Neural progenitor cell (in vitro differentiated cells): ENCODE data around the gene ST3GAL6. TPM values are rescaled to one million over a fixed set of nuclear protein-coding genes. Genes with fewer than 3 reads are reported as not detected.

Experiments
- DNase-seq: peaks from one replicate; pipeline ENCODE4 v3.0.0-alpha.2; 2016; ENCODE audit warnings: low spot score
- H2AFZ ChIP-seq: fragments of 200-600 bp; sonication (generic); replicated peaks from 2 replicates; pipeline ENCODE4 v1.6.1; 2016; ENCODE audit warnings: antibody characterized with exemption
- H3F3A ChIP-seq: fragments of 200-600 bp; sonication (generic); 2 replicates; pipeline ENCODE4 v1.6.1; 2016; ENCODE audit warnings: antibody characterized with exemption, low read depth
- H3K27ac ChIP-seq: fragments of 200-600 bp; sonication (generic); 2 replicates; pipeline ENCODE4 v1.5.1; 2016; ENCODE audit warnings: mild to moderate bottlenecking
- H3K27me3 ChIP-seq: fragments of 200-600 bp; sonication (generic); 2 replicates; pipeline ENCODE4 v1.6.1; 2016; ENCODE audit warnings: mild to moderate bottlenecking, moderate library complexity
- H3K36me3 ChIP-seq: fragments of 200-600 bp; sonication (generic); 2 replicates; pipeline ENCODE4 v1.5.1; 2016
- H3K4me1 ChIP-seq: fragments of 200-600 bp; sonication (generic); 2 replicates; pipeline ENCODE4 v1.6.1; 2016; ENCODE audit warnings: mixed run types
- H3K4me2 ChIP-seq: fragments of 200-600 bp; sonication (generic); 2 replicates; pipeline ENCODE4 v1.6.1; 2016
- H3K4me3 ChIP-seq: fragments of 200-600 bp; sonication (generic); 2 replicates; pipeline ENCODE4 v1.5.1; 2016
- H3K79me2 ChIP-seq: fragments of 200-600 bp; sonication (generic); 2 replicates; pipeline ENCODE4 v1.6.1; 2016; ENCODE audit warnings: low read depth
- H3K9ac ChIP-seq: fragments of 200-600 bp; sonication (generic); 2 replicates; pipeline ENCODE4 v1.6.1; 2016
- H3K9me3 ChIP-seq: fragments of 200-600 bp; sonication (generic); 2 replicates; pipeline ENCODE4 v1.5.1; 2016; ENCODE audit warnings: low read depth
- H4K20me1 ChIP-seq: fragments of 200-600 bp; sonication (generic); 2 replicates; pipeline ENCODE4 v1.6.1; 2016; ENCODE audit warnings: low read depth
- H3K27ac Mint-ChIP-seq: 3 replicates; pipeline ENCODE4 v1.8.0; 2021; ENCODE audit warnings: mixed read lengths
- H3K27me3 Mint-ChIP-seq: 2 replicates; pipeline ENCODE4 v1.8.0; 2022; ENCODE audit warnings: low read depth, mild to moderate bottlenecking, inconsistent platforms, moderate library complexity, mixed read lengths; ENCODE audit not compliant: insufficient read depth
- H3K36me3 Mint-ChIP-seq: 3 replicates; pipeline ENCODE4 v1.8.0; 2021; ENCODE audit warnings: mixed read lengths
- H3K4me1 Mint-ChIP-seq: 3 replicates; pipeline ENCODE4 v1.8.0; 2021; ENCODE audit warnings: mixed read lengths
- H3K4me3 Mint-ChIP-seq: 3 replicates; pipeline ENCODE4 v1.8.0; 2021; ENCODE audit warnings: mild to moderate bottlenecking, moderate library complexity, mixed read lengths
- H3K9me3 Mint-ChIP-seq: 3 replicates; pipeline ENCODE4 v1.8.0; 2020; ENCODE audit warnings: mixed read lengths
- EZH2 ChIP-seq: fragments of 200-600 bp; sonication (generic); IDR thresholded peaks from 2 replicates; pipeline ENCODE4 v1.6.1; 2017; ENCODE audit warnings: antibody characterized with exemption, mild to moderate bottlenecking, moderate library complexity
- EZH2phosphoT487 ChIP-seq: fragments of 200-600 bp; sonication (generic); IDR thresholded peaks from 2 replicates; pipeline ENCODE4 v1.6.1; 2017; ENCODE audit warnings: antibody characterized with exemption
- total RNA-seq: library from RNA; depleted of rRNA; stranded (reverse); fragments of >200 nt; gene quantifications from 2 replicates; pipeline ENCODE4 v1.2.3, GENCODE V29; 2015; ENCODE audit warnings: low replicate concordance
- TF ChIP-seq, protein P1 (sequence below): fragments of 200-600 bp; sonication (generic); IDR thresholded peaks from 2 replicates; pipeline ENCODE4 v1.5.1; 2017; ENCODE audit warnings: antibody characterized with exemption, mild to moderate bottlenecking

Gene ST3GAL6
- total RNA-seq, 1 donor from 2014 or later: 18.6 TPM

DNA sequence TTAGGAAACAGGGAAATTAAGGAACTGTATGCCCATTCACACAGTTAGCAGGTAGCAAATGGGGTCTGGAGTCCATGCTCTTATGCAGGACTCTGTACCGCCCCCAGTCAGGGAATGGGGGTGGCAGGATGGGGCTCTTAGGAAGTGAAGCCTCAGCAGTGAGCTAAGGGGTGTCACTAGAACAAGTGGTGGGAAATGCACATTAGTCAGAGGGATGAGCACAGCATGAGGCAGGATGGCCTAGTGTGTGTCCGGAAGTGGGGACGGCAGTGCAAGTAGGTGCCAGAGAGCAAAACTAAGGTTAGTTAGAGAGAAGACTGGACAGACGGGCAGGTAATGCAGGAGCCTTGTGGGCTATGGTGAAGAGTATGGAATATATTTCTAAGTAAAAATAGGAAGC, 60.7 kb downstream of the ST3GAL6 start:
- Histone ChIP-seq H3F3A (peaks cover 7% of the 10 kb centered on the region), H3K4me3 (no peak overlapping the region), H3K4me2 (no peak overlapping the region), H3K27me3 (no peaks in the 10 kb centered on the region), H3K79me2 (no peaks in the 10 kb centered on the region), H4K20me1 (no peaks in the 10 kb centered on the region), H3K9ac (no peak overlapping the region), H3K27ac (no peak overlapping the region), H3K9me3 (no peaks in the 10 kb centered on the region), H3K4me1 (no peaks in the 10 kb centered on the region), H3K36me3 (no peaks in the 10 kb centered on the region), H2AFZ (no peak overlapping the region)
- Mint-ChIP-seq H3K4me3 (no peak overlapping the region), H3K4me1 (no peaks in the 10 kb centered on the region), H3K9me3 (no peaks in the 10 kb centered on the region), H3K27me3 (no peaks in the 10 kb centered on the region), H3K27ac (no peak overlapping the region), H3K36me3 (peaks cover 9% of the 10 kb centered on the region)
- no peak for DNase-seq
- TF ChIP-seq, protein P1, sequence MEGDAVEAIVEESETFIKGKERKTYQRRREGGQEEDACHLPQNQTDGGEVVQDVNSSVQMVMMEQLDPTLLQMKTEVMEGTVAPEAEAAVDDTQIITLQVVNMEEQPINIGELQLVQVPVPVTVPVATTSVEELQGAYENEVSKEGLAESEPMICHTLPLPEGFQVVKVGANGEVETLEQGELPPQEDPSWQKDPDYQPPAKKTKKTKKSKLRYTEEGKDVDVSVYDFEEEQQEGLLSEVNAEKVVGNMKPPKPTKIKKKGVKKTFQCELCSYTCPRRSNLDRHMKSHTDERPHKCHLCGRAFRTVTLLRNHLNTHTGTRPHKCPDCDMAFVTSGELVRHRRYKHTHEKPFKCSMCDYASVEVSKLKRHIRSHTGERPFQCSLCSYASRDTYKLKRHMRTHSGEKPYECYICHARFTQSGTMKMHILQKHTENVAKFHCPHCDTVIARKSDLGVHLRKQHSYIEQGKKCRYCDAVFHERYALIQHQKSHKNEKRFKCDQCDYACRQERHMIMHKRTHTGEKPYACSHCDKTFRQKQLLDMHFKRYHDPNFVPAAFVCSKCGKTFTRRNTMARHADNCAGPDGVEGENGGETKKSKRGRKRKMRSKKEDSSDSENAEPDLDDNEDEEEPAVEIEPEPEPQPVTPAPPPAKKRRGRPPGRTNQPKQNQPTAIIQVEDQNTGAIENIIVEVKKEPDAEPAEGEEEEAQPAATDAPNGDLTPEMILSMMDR: no peak
- TF ChIP-seq EZH2 (no peak), EZH2phosphoT487 (no peak)

DNA sequence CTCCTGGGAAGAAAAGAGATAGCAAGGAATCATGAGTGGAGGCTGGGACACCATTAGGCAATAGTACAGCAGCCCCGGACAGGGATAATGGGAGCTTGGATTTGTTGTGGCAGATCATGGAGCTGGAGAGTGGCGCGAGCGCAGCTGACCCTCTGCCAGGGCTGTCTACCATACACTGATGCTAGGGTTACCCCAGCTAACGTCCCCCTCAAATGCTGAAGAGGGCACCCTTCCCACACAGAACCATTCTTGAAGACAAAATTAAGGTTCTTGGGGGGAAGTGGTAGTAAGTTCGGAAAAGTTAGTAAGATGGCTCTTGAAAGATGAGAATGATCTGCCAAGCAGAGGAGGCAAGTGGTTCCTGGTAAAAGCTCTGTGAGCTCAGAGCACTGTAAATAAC, 61.1 kb downstream of the ST3GAL6 start:
- Histone ChIP-seq H3K27ac (no peak overlapping the region), H3K9ac (no peak overlapping the region), H3K27me3 (no peaks in the 10 kb centered on the region), H3K4me2 (no peak overlapping the region), H2AFZ (no peak overlapping the region), H3K4me1 (no peaks in the 10 kb centered on the region), H4K20me1 (no peaks in the 10 kb centered on the region), H3K79me2 (no peaks in the 10 kb centered on the region), H3F3A (peaks cover 2% of the 10 kb centered on the region), H3K36me3 (no peaks in the 10 kb centered on the region), H3K4me3 (no peak overlapping the region), H3K9me3 (no peaks in the 10 kb centered on the region)
- Mint-ChIP-seq H3K4me1 (no peaks in the 10 kb centered on the region), H3K36me3 (peaks cover 9% of the 10 kb centered on the region), H3K9me3 (no peaks in the 10 kb centered on the region), H3K27ac (no peak overlapping the region), H3K27me3 (no peaks in the 10 kb centered on the region), H3K4me3 (no peak overlapping the region)
- TF ChIP-seq EZH2phosphoT487 (no peak), EZH2 (no peak)
- TF ChIP-seq, protein P1: no peak
- no peak for DNase-seq

DNA sequence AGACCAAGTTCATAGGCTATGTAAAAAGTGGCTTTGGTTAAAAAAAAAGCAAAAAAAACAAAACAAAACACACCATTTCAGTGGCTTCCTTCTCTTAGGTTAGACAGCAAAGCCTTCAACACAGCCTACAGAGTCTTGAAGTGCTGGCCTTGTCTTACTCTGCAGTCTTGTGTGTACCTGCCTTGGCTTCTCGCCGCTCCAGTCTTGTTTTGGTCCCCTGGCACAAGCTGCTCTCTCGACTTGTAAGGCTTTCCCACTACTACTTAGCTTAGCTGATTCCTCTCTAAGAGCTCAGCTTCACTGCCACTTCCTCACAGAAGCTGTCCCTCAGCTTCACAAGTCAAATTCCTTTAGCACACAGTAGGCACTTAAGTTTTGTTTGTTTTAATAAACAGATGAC, 63.0 kb downstream of the ST3GAL6 start:
- H3K9me3 Mint-ChIP-seq: peaks cover 12% of the 10 kb centered on the region
- no peak overlapping the region for H3K27ac Mint-ChIP-seq
- Histone ChIP-seq H2AFZ (no peak overlapping the region), H3K9ac (no peak overlapping the region), H3K36me3 (peaks cover under 1% of the 10 kb centered on the region), H3F3A (no peaks in the 10 kb centered on the region), H3K27ac (no peak overlapping the region), H3K4me2 (no peak overlapping the region), H3K4me3 (no peak overlapping the region), H3K4me1 (no peaks in the 10 kb centered on the region), H4K20me1 (no peaks in the 10 kb centered on the region), H3K79me2 (no peaks in the 10 kb centered on the region), H3K27me3 (no peaks in the 10 kb centered on the region), H3K9me3 (peaks cover 11% of the 10 kb centered on the region)
- no peaks in the 10 kb centered on the region for H3K27me3 Mint-ChIP-seq
- H3K4me1 Mint-ChIP-seq: no peaks in the 10 kb centered on the region
- H3K4me3 Mint-ChIP-seq: no peak overlapping the region
- H3K36me3 Mint-ChIP-seq: peaks cover 12% of the 10 kb centered on the region
- no peak for DNase-seq
- TF ChIP-seq EZH2phosphoT487: no peak
- TF ChIP-seq, protein P1: no peak
- no peak for TF ChIP-seq EZH2
